ENCODE data around the gene ADGRD1.
A peak's percentile ranks its signal among the peaks of the same experiment; 100 is the strongest.
"Not testable (repeated sequence)": the region's sequence is repeated elsewhere in the genome, so short reads cannot be mapped to it uniquely, and the experiment has no call there.

ADGRD1 gene

GRCh38 chr12:131057211-131057721 is 103.6 kb downstream of the ADGRD1 start:
- no peak for DNase-seq (ENCODE audit: low spot score)

DNA sequence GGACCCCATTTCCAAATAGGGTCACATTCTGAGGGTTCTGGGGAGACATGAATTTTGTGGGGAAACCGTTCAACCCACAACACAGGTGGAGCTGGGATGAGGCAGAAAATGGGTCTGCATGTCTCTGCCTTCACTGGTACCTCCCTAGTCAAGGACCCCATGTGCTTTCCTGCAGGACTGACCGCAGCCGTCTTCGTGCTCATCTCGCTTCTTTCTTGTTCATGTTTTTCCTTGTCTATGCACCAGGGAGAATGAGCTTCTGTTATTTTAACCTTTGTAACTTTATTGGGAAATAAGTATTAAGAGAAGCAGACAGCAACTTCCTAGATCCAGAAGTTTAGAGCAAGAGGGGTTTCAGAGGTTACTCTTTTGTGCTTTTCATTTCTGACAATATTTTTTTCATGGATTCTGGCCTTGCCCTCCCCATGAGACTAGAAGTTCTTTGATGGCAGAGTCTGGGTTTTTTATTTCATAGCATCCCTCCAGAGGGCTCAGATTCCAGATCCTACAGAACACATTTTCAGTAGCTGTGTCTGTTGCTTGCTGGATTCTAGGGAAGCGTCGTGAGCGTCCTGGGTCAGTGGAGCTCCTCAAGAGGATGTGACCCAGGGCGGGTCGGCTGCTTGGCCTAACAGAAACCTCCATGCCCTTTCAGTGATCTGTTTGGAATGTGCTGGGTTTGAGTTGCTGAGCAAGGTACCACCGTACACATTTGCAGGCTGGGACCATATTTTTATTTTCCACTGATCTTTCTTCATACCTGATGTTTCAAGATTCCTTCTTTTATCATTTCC is 104.2 kb downstream of the ADGRD1 start:
- DNase-seq (ENCODE audit: low spot score) = no peak

DNA sequence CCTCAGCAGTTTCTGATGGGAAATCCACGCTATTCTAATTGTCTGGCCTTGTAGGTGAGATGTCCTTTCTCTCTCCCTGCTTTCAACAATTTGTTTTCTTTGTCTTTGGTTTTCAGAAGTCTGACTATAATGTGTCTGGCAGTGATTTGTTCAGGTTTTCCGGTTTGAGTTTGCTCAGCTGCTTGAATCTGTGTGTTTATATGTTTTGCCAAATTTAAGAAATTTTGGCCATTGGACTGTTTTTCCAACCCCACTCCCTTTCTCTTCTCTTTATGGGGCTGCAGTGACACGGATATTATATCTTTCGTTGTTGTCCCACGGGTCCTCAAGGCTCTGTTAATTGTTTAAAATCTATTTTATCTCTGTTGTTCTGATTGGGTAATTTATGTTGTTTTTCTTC is 105.0 kb downstream of the ADGRD1 start:
- no peak for DNase-seq (ENCODE audit: low spot score)

DNA sequence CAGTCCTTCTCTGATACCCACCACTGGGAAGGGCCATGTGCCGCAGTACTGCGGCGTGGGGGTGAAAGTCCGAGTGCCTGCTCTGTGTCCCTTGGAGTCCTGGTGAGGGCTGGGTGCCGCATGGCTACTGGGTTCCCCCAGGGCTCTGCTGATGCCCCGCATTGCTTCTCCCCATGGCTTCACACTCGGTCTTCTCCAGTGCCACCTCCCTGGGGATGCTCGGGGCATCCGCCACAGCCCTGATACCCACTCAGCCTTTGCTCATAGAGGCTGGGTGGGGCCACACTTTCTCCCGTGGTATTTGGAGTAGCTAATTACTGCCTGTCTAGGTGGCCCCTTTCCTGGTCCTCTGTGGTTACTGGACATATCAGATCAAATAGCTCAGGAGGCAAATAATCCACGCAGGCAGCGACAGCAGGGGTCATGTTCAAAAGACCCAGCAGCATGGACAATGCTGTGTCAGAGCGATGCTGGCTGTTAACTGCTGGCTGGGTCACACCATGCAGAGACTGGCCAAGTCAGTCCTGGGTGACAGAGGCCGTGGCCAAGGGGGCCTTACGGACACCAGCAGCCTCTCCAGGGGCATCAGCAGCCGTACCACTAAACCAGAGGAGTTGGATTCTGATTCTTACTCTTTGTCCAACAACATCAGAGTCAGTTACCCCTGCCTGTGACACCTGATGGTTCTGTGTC is 106.5 kb downstream of the ADGRD1 start:
- DNase-seq (ENCODE audit: low spot score) = no peak

DNA sequence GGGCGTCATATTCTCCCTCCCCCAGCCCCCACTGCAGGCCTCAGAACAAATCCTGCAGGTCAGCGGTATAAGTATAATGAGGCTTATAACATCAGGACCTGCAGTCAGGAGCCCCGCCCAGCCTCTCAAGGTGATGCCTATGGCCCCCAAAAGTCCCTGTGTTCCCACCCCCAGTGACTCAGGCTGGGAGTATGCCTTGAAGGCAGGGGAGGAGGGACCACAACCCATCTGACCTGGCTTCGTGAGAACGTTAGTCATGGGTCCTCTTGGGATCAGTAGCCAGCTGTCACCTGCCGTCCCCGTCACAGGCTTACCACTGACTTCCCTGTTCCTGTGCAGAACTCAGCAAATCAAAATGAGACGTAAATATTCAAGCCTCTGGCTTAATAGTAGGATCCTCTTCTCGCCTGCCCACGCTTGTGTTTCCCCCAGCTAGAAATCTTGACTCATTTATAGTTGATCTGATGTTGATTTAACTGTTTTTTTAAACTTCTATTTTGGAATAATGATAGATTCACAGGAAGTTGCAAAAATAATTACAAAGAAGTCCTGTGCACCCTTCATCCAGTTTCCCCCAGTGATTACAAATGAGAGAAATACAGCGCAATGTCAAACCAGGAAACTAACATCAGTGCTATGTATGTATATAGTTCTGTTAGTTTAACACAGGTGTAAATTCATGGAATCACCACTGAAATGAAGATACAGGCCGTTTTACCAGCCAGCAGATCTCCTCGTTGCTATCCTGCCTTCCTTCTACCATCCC is 107.5 kb downstream of the ADGRD1 start:
- DNase-seq (ENCODE audit: low spot score) = no peak

DNA sequence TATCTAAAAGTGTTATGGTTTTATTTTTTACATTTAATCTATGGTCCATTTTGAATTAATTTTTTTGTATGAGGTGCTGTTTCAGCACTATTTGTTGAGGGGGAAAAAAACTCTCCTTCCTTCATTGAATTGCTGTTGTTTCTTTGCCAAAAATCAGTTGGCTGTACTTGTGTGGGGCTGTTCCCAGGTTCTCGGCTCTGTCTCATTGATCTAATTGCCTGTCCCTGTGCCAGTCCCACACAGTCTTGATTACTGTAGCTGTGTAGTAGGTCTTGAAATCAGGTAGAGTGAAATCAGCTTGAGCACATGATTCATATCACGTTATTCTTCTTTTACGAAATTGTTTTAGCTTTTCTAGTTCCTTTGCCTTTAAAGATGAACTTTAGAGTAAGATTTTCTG is 109.7 kb downstream of the ADGRD1 start:
- no peak for DNase-seq (ENCODE audit: low spot score)

- no peak for DNase-seq (ENCODE audit: low spot score)
Observed at GRCh38 chr12:131063960-131064359, 110.3 kb downstream of the ADGRD1 start.

DNA sequence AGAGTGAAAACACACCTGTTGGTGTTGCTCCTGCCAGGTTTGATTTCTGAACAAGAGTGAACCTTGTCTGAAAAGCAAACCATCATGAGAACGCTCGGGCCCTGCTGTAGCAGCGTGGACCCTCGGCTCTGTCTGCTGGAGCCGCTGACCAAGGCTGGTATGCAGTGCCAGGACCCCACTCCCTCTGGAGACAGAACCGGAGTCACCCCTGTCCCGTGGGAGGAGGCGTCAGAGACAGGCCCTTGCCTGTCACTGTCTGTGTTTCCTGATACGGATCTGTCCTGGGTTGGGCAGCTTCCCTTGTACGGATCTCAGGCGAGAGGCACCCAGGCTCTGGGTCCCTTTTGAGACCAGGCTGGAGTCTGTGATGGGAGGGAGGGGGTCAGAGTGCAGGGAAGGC is 111.6 kb downstream of the ADGRD1 start:
- no peak for DNase-seq (ENCODE audit: low spot score)

DNA sequence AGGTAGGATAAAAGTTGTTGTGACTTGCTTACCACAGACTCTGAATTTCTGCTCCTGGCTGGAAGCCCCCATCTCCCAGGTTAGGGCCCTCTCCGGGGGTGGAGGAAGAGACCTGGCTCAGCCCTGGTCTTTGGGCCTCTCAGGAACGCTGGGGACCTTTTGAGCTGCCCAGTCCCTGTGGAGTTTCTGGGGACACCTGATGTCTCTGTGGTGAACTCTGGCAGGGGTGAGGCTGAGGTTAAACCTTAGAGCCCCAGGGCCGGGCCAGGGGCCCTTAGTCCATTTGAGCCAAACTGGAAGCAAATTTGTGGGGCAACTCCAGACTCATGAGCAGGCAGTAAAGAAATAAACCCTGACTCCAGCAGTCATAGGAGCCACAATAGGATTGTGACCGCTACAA is 112.1 kb downstream of the ADGRD1 start:
- no peak for DNase-seq (ENCODE audit: low spot score)

- no peak for DNase-seq (ENCODE audit: low spot score)
Observed at GRCh38 chr12:131066207-131066885, 112.6 kb downstream of the ADGRD1 start.

GRCh38 chr12:131066886-131067490 is 113.3 kb downstream of the ADGRD1 start:
- no peak for DNase-seq (ENCODE audit: low spot score)

DNA sequence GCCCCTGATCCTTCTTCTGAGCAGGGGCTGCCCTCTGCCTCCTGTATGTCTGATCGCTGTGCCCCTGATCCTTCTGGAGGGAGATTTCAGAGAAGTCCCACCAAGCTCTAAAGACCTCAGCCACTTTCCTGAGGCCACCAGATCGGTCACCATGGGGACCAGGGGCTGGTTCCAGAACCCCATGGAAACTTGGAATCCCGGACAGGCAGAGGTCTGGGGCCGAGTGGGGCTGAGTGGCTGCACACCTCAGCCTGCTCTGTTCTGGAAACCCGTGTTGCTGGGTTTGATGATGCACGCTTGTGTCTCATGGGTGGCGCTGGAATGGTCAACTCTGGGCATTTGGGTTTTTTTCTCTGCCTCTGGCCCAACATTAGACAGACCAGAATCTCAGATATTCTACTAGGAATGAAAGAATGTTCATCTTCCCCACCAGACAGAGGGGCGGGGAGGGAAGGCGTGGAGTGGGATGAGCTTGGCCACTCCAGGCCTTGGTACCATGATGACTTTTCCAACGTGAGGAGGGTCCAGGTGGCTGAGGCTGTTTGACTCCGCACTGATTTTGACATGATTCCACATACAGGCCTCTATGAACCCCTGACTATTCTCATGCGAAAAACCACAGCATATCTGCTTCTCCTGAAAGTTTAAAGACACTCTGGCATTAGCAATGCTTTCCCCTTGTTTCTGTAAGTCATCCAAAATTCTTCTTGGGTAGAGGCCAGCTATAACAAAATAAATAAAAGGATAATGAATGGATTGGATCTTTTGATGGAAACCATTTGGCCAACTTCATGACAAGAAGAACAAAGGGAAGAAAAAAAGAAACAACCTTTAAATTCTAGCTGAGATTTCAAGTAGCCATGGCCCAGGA is 114.5 kb downstream of the ADGRD1 start:
- DNase-seq (ENCODE audit: low spot score) = no peak

GRCh38 chr12:131068926-131069720 is 115.4 kb downstream of the ADGRD1 start:
- DNase-seq (ENCODE audit: low spot score) = not testable (repeated sequence)

DNA sequence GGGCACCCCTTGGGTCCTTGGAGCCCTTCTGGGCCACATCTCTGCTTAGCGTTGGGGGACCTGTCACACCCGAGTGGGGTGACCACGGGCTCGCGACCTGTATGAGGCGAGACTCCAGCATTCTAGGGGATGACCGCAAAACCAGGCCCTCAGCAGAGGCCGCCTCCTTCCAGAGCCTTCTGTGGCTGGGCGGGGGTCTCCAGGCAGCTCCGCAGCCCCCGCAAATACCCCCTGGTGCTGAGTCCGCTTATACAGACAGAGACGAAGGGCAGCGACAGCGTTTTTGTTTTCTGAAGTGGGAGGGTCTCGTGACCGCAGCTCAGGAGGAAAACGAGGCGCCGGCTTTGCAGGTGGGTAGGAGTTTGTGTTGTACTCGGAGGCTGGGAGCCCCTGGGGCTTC is 116.4 kb downstream of the ADGRD1 start:
- DNase-seq (ENCODE audit: low spot score) = not testable (repeated sequence)

DNA sequence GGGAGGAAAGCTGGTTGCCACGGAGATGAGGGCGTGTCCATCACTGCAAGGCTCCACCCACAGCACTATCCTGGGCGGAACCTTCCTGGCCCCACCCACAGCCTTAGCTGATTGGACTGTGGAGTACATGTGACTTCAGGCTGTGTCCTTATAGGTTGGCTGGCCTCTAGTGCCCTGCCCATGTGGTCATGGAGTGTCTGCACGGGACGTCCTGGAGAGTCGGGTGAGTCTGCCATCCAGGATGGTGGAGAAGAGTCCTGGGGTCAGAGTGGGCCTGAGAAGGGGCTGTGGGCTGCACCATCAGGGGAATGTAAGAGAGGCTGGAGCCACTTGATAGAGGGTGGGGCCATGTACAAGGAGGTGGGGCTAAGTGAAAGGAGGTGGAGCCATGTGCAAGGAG is 117.0 kb downstream of the ADGRD1 start:
- DNase-seq (ENCODE audit: low spot score) = peak; percentile 90

GRCh38 chr12:131071234-131071820 is 117.6 kb downstream of the ADGRD1 start:
- peak; percentile 50 for DNase-seq (ENCODE audit: low spot score)

- not testable (repeated sequence) for DNase-seq (ENCODE audit: low spot score)
Observed at GRCh38 chr12:131071950-131072349, 118.2 kb downstream of the ADGRD1 start.

- DNase-seq (ENCODE audit: low spot score) = no peak
Observed at GRCh38 chr12:131072451-131073230, 118.9 kb downstream of the ADGRD1 start.
